HUDEP-2 (cell line): Measurements from ENCODE around the gene PDE11A.
A peak's percentile ranks its signal among the peaks of the same experiment; 100 is the strongest.
"Not testable (repeated sequence)": the region's sequence is repeated elsewhere in the genome, so short reads cannot be mapped to it uniquely, and the experiment has no call there.

Experiments
- DNase-seq, 76 experiments: peaks; one replicate each; lab custom pipeline; 2025; ENCODE audit not compliant: unreplicated experiment in 76 of 76; lab: John Stamatoyannopoulos, UW

PDE11A gene

GRCh38 chr2:178072383-178073301 lies at the start of gene PDE11A:
Gene PDE11A (minus strand): TSS chr2:178072777. CDS start chr2:178072437, 340 bp downstream.
- DNase-seq, result peak in 30 of 76 experiments; percentile 2 to 51 (median 11)

- no peak for DNase-seq
Measured at GRCh38 chr2:178119179-178119922, 46.8 kb upstream of the PDE11A start.

GRCh38 chr2:178117725-178118124 lies 45.1 kb upstream of the PDE11A start:
- no peak for DNase-seq

- DNase-seq, result no peak
Measured at GRCh38 chr2:178115271-178115670, 42.7 kb upstream of the PDE11A start.

- peak in 1 of 76 experiments; percentile 3 for DNase-seq
Measured at GRCh38 chr2:178114462-178114861, 41.9 kb upstream of the PDE11A start.

- DNase-seq, result peak; percentile 36 to 90 (median 81)
Measured at GRCh38 chr2:178112202-178113152, 39.9 kb upstream of the PDE11A start, which contains the start of gene RBM45. Gene RBM45 (plus strand): TSS chr2:178112437. CDS start chr2:178112547, 110 bp downstream.

- DNase-seq, result no peak
Measured at GRCh38 chr2:178111743-178112142, 39.2 kb upstream of the PDE11A start.

GRCh38 chr2:178110681-178111080 lies 38.1 kb upstream of the PDE11A start:
- no peak for DNase-seq

GRCh38 chr2:178109813-178110212 lies 37.2 kb upstream of the PDE11A start:
- DNase-seq, result peak in 20 of 76 experiments; percentile 0 to 52 (median 16)

GRCh38 chr2:178108176-178108575 lies 35.6 kb upstream of the PDE11A start:
- DNase-seq, result no peak

- DNase-seq, result no peak
Measured at GRCh38 chr2:178106053-178106452, 33.5 kb upstream of the PDE11A start.

GRCh38 chr2:178105566-178105965 lies 33.0 kb upstream of the PDE11A start:
- no peak for DNase-seq

GRCh38 chr2:178101321-178102079 lies 28.9 kb upstream of the PDE11A start:
- peak in 1 of 76 experiments; percentile 20 for DNase-seq

- no peak for DNase-seq
Measured at GRCh38 chr2:178093471-178093870, 20.9 kb upstream of the PDE11A start.

- DNase-seq, result no peak
Measured at GRCh38 chr2:178088774-178089270, 16.2 kb upstream of the PDE11A start.

GRCh38 chr2:178084273-178084672 lies 11.7 kb upstream of the PDE11A start:
- no peak for DNase-seq

GRCh38 chr2:178082408-178083045 lies 9.9 kb upstream of the PDE11A start:
- DNase-seq, result no peak

- DNase-seq, result not testable (repeated sequence)
Measured at GRCh38 chr2:178079279-178079678, 6.7 kb upstream of the PDE11A start.

GRCh38 chr2:178076130-178076529 lies 3.6 kb upstream of the PDE11A start:
- no peak for DNase-seq
